ENCODE measurements around the gene DTNB. TPM values are rescaled to one million over a fixed set of nuclear protein-coding genes. Genes with fewer than 3 reads are reported as not detected.

The DTNB gene
- total and polyA plus RNA-seq, 10 of the 15 experiments (the other 5 are each of a cell fraction or from before 2014, with no cell fraction given): 4.5 to 30.6 (median 11.9) TPM

DNA sequence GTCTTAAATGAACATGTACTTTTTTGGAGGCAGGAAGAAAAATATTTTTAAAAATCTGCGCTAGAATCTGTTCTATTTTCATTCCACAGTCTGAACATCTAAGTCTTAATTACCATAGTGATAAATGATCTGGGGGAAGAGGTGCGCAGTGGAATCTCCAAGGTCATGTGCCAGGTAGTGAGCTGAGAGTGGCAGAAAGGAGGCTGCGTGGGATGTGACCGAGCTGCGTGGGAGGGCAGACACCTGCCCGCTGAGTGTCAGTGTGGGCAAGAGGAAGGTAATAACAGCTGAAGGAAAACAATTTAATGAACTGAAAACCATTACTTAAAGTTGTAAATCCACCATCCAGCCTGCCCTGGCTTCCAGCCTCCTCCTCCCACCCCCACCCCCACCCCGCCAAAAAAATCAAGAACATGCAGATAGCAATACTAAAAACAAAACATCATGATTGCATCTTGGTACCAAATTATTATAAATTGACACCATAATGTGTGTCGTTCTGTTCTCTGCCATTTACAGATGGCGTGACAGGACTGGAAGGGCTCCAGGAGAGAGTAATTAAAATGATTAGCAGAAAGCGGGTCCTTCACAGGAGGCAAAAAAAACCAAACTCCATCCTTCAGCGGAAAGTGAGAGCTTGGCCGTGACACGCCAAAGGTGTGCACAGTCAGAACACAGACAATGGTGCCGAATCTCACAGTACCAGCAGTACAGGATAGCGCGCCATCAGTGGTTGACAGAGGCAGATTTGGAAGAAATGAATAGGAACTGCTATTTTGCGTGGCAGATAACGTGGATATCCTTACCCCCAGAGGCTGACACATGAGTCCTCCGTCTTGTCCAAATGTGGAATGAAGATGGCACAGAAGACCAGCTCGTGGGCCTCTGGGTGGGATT lies 11.4 kb upstream of the DTNB start:
- Histone ChIP-seq H3K79me2 (ENCODE audit: control insufficient read depth, insufficient read depth, low read length) (no peaks in the 10 kb centered on the region), H3K9ac (ENCODE audit: control insufficient read depth, insufficient read depth, low read length) (no peak overlapping the region), H3K4me1 (ENCODE audit: control insufficient read depth, insufficient read depth, low read length) (no peaks in the 10 kb centered on the region), H3K36me3 (ENCODE audit: control insufficient read depth in 2 of 2, insufficient read depth in 2 of 2, low read length in 1 of 2) (no peaks in the 10 kb centered on the region), H4K20me1 (ENCODE audit: control insufficient read depth, insufficient read depth) (no peaks in the 10 kb centered on the region), H3K27me3 (replicated peaks in 1 of 2; ENCODE audit: control insufficient read depth in 2 of 2, insufficient read depth in 2 of 2, low read length in 1 of 2) (no peaks in the 10 kb centered on the region), H3K4me3 (no peak overlapping the region), H3K4me2 (ENCODE audit: control insufficient read depth, insufficient read depth) (no peak overlapping the region), H3K27ac (ENCODE audit: control insufficient read depth, insufficient read depth) (no peak overlapping the region), H3K9me3 (replicated peaks; ENCODE audit: control insufficient read depth, insufficient read depth, low read length) (no peaks in the 10 kb centered on the region), H2AFZ (ENCODE audit: control insufficient read depth, low read depth, low read length) (no peak overlapping the region)
- ChIA-PET POLR2A (interaction anchor here (0.6 kb wide), 1 partner anchor 773 kb away, joined by 4 read pairs; no protein-coding TSS in a partner anchor), SMC1A (ENCODE audit: uncharacterized antibody, unreplicated experiment) (interaction anchor here (1.0 to 1.6 kb wide), 4 partner anchors 9 to 22 kb away, joined by 3 to 4 read pairs (median 3); no protein-coding TSS in a partner anchor), CTCF (interaction anchor here (1.2 to 3.7 kb wide), 3 partner anchors 15 to 78 kb away, joined by 3 to 21 read pairs (median 12); no protein-coding TSS in a partner anchor), RAD21 (ENCODE audit: unreplicated experiment) (no interaction called here)
- in situ Hi-C loops (cut with MboI): no loop called here
- WGBS (ENCODE audit: insufficient coverage, insufficient replicate concordance, low lambda C conversion rate, missing lambda C conversion rate): 50% methylated on average over 20 of the region's 20 CpGs
- no peak for DNase-seq (ENCODE audit: low read depth, low spot score)
- no TSS peak for BruUV-seq (replicated peaks)
- intact Hi-C loops (cut with micrococcal nuclease; ENCODE audit: unreplicated experiment): no loop called here
- ATAC-seq: no peak
- TF ChIP-seq, protein P1, sequence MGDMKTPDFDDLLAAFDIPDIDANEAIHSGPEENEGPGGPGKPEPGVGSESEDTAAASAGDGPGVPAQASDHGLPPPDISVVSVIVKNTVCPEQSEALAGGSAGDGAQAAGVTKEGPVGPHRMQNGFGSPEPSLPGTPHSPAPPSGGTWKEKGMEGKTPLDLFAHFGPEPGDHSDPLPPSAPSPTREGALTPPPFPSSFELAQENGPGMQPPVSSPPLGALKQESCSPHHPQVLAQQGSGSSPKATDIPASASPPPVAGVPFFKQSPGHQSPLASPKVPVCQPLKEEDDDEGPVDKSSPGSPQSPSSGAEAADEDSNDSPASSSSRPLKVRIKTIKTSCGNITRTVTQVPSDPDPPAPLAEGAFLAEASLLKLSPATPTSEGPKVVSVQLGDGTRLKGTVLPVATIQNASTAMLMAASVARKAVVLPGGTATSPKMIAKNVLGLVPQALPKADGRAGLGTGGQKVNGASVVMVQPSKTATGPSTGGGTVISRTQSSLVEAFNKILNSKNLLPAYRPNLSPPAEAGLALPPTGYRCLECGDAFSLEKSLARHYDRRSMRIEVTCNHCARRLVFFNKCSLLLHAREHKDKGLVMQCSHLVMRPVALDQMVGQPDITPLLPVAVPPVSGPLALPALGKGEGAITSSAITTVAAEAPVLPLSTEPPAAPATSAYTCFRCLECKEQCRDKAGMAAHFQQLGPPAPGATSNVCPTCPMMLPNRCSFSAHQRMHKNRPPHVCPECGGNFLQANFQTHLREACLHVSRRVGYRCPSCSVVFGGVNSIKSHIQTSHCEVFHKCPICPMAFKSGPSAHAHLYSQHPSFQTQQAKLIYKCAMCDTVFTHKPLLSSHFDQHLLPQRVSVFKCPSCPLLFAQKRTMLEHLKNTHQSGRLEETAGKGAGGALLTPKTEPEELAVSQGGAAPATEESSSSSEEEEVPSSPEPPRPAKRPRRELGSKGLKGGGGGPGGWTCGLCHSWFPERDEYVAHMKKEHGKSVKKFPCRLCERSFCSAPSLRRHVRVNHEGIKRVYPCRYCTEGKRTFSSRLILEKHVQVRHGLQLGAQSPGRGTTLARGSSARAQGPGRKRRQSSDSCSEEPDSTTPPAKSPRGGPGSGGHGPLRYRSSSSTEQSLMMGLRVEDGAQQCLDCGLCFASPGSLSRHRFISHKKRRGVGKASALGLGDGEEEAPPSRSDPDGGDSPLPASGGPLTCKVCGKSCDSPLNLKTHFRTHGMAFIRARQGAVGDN (IDR thresholded peaks at IDR 0.05): no peak
- TF ChIP-seq DPF2 (IDR thresholded peaks at IDR 0.05) (no peak), BHLHE40 (IDR thresholded peaks at IDR 0.05; ENCODE audit: borderline replicate concordance in 1 of 2, low read depth in 2 of 2, low read length in 1 of 2) (peak in 1 of 2 experiments; percentile 33; a peak in 1 of 4 replicates)
- FAIRE-seq: no peak

All from GM12878 (cell line).